AG04450 (cell line): ENCODE data around the gene ABR. TPM values are rescaled to one million over a fixed set of nuclear protein-coding genes. Genes with fewer than 3 reads are reported as not detected.
A peak's percentile ranks its signal among the peaks of the same experiment; 100 is the strongest.
"Not testable (repeated sequence)": the region's sequence is repeated elsewhere in the genome, so short reads cannot be mapped to it uniquely, and the experiment has no call there.

ENCODE experiments used
- CTCF ChIA-PET: fragments of 300-600, 350-600 bp; formaldehyde crosslinking; extraction: SDS; loops from one replicate; lab custom pipeline; 2022; ENCODE audit warnings: antibody characterized with exemption, inconsistent platforms; lab: Charles Lee
- POLR2A ChIA-PET: fragments of 350-600 bp; formaldehyde crosslinking; extraction: SDS; loops from one replicate; lab custom pipeline; 2021; ENCODE audit warnings: antibody characterized with exemption, inconsistent platforms; lab: Yijun Ruan, JAX
- DNase-seq: peaks from one replicate; pipeline ENCODE4 v3.0.0-alpha.2; 2011; ENCODE audit warnings: low read depth, low spot score
- H3K27ac ChIP-seq: one replicate; pipeline ENCODE4 v1.5.1; 2012; ENCODE audit warnings: low read depth, low read length, control low read depth
- H3K27me3 ChIP-seq: one replicate; pipeline ENCODE4 v1.6.0; 2012; ENCODE audit warnings: low read length; ENCODE audit not compliant: control insufficient read depth, insufficient read depth
- H3K4me3 ChIP-seq: 2 replicates; pipeline ENCODE4 v1.5.1; 2011; ENCODE audit warnings: mild to moderate bottlenecking, low read depth, low read length, control low read depth
- H3K9me3 ChIP-seq: 2 replicates; pipeline ENCODE4 v1.5.1; 2012; ENCODE audit warnings: low read length; ENCODE audit not compliant: control insufficient read depth, insufficient read depth
- polyA plus RNA-seq: library from polyadenylated mRNA; depleted of rRNA; stranded (reverse); fragments of >200 nt; gene quantifications from 2 replicates; pipeline ENCODE4 v1.2.3, GENCODE V29; 2011
- TF ChIP-seq, protein P1 (sequence below): IDR thresholded peaks from 2 replicates; pipeline ENCODE4 v1.5.1; 2011; ENCODE audit warnings: low read depth, low read length, control low read depth, inconsistent platforms

Gene ABR
- polyA plus RNA-seq, 1 experiment: 64.3 TPM

DNA sequence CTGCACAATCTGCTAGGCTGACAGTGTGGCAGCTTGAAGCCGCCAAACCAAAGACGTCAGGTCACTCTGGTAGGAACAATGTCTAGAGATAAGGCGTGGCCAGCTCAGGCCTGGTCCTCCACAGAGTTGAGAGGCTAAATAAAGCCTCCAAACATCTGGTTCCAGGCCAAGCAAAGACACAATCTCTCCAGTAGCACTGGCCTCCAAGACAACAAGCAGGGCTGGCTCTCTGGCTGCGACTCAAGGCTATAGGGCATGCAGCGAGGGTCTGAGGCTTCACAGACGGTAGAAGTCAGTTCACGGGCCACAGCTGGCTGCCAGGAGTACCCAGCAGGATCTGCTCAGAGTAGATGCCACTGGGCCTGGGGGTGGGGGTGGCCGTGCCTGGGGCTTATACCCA is 75.6 kb downstream of the ABR start:
- H3K27ac ChIP-seq: no peak overlapping the region
- no peaks in the 10 kb centered on the region for H3K27me3 ChIP-seq
- ChIA-PET POLR2A (no interaction called here), CTCF (interaction anchor here (0.8 kb wide), 1 partner anchor 18 kb away, joined by 3 read pairs; no protein-coding TSS in a partner anchor)
- H3K9me3 ChIP-seq: no peaks in the 10 kb centered on the region
- DNase-seq: no peak
- H3K4me3 ChIP-seq: no peak overlapping the region
- TF ChIP-seq, protein P1, sequence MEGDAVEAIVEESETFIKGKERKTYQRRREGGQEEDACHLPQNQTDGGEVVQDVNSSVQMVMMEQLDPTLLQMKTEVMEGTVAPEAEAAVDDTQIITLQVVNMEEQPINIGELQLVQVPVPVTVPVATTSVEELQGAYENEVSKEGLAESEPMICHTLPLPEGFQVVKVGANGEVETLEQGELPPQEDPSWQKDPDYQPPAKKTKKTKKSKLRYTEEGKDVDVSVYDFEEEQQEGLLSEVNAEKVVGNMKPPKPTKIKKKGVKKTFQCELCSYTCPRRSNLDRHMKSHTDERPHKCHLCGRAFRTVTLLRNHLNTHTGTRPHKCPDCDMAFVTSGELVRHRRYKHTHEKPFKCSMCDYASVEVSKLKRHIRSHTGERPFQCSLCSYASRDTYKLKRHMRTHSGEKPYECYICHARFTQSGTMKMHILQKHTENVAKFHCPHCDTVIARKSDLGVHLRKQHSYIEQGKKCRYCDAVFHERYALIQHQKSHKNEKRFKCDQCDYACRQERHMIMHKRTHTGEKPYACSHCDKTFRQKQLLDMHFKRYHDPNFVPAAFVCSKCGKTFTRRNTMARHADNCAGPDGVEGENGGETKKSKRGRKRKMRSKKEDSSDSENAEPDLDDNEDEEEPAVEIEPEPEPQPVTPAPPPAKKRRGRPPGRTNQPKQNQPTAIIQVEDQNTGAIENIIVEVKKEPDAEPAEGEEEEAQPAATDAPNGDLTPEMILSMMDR: no peak

DNA sequence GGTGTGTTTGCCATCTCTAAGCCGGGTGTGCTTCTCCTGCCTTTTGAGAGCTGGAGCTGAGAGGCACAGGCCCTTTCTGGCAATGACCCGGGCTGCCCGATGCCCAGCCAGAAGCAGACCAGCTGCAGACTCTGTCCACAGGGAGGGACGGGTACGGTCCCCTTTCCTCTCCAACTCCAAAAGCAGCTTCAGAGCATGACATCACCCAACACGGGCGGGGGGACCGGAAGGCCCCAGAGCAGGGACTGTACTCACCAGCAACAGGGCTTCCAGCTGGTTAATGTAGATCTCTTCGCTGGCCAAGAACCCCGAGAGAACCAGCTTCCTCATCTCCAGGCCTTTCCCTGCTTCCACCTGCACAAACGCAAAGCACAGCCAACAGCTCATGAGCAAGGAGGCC is 79.4 kb downstream of the ABR start:
- TF ChIP-seq, protein P1: no peak
- Histone ChIP-seq H3K4me3 (no peak overlapping the region), H3K27ac (no peak overlapping the region), H3K27me3 (no peaks in the 10 kb centered on the region), H3K9me3 (no peaks in the 10 kb centered on the region; the same call in 1 of the 2 replicates)
- ChIA-PET CTCF (no interaction called here), POLR2A (no interaction called here)
- DNase-seq: no peak

DNA sequence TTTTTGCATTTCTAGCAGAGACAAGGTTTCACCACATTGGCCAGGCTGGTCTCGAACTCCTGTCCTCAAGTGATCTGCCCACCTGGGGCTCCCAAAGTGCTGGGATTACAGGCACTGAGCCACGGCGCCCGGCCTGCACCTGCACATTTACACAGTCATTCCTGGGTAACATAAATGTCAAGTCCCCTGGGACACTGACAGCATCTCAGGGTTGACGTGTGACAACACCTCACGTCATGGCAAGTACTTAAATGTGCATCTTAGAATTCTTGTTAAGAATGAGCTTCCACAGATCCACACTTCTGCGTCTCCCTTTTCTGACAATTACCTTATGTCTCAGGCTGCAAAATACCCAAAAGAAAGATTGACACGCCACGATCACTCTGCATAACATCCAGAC is 80.5 kb downstream of the ABR start:
- CTCF ChIA-PET: no interaction called here
- POLR2A ChIA-PET: no interaction called here
- no peak overlapping the region for H3K4me3 ChIP-seq
- no peak overlapping the region for H3K27ac ChIP-seq
- H3K9me3 ChIP-seq: no peaks in the 10 kb centered on the region; the same call in 1 of the 2 replicates
- DNase-seq: no peak
- H3K27me3 ChIP-seq: no peaks in the 10 kb centered on the region
- TF ChIP-seq, protein P1: no peak

DNA sequence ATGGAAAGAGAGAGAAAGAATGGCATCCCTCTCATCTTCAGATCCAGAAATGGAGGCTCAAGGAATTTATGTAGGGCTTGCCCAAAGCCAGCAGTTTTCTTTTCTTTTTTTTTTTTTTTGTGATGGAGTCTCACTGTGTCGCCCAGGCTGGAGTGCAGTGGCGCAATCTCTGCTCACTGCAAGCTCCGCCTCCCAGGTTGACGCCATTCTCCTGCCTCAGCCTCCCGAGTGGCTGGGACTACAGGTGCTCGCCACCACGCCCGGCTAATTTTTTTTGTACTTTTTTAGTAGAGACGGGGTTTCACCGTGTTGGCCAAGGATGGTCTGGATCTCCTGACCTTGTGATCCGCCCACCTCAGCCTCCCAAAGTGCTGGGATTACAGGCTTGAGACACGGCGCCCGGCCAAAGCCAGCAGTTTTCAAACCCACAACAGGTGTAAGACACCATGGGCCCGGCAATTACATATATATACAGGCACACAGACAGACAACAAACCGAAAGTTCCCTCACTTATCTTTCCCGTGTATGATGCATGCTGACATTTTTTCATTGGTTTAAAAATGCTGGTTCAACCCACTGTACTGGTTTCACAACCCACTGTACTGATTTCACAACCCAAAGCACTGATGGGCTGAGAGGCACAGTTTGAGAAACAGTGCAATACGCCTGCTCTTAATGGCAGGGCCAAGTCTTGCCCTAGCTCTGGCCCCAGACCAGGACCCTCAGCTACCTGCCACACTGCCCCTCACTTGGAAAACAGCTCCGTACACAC is 81.6 kb downstream of the ABR start:
- H3K27me3 ChIP-seq, H3K4me3 ChIP-seq, H3K27ac ChIP-seq, H3K9me3 ChIP-seq, POLR2A ChIA-PET: not testable (repeated sequence)
- CTCF ChIA-PET: interaction anchor here (2.0 kb wide), 1 partner anchor 89 kb away, joined by 5 read pairs; no protein-coding TSS in a partner anchor
- peak; percentile 30 for DNase-seq

DNA sequence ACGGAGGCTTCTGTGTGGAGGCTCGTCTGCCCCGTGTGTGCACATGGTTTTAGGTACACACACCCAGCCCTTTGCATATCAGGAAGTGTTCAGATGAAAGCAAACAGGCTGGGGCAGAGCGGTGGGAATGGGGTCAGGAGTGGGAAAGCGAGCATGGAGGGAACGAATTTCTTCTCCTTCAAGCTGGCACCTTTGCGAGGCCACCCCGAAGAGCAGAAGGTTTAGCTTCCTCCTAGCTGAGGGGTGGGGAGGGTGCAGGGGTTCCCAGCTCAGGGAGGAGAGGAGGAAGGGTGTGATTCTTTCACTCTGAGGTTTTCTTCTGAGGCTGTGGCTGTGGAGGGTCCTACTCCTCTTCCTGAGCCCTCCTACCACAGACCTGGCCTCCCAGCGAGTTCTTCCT is 83.6 kb downstream of the ABR start:
- no peak overlapping the region for H3K27ac ChIP-seq
- ChIA-PET CTCF (interaction anchor here (2.0 kb wide), 1 partner anchor 91 kb away, joined by 5 read pairs; no protein-coding TSS in a partner anchor), POLR2A (no interaction called here)
- no peaks in the 10 kb centered on the region; the same call in 1 of the 2 replicates for H3K9me3 ChIP-seq
- TF ChIP-seq, protein P1: no peak
- no peak for DNase-seq
- H3K27me3 ChIP-seq: no peaks in the 10 kb centered on the region
- no peak overlapping the region for H3K4me3 ChIP-seq
